Mesendoderm (in vitro differentiated cells): ENCODE results near the gene OR6K2.

Source experiments
- DNase-seq: peaks from one replicate; pipeline ENCODE4 v3.0.0; 2013
- H2AK5ac ChIP-seq: 2 replicates; pipeline ENCODE4 v1.6.1; 2013; ENCODE audit warnings: low read length, inconsistent platforms
- H2BK120ac ChIP-seq: 2 replicates; pipeline ENCODE4 v1.6.1; 2013; ENCODE audit warnings: low read depth, mild to moderate bottlenecking, low read length, moderate library complexity, mixed read lengths
- H2BK15ac ChIP-seq: replicated peaks from 2 replicates; pipeline ENCODE4 v1.6.1; 2013; ENCODE audit warnings: low read depth, mild to moderate bottlenecking, moderate library complexity
- H2BK5ac ChIP-seq: 2 replicates; pipeline ENCODE4 v1.6.1; 2013; ENCODE audit warnings: low read length, inconsistent platforms
- H3K18ac ChIP-seq: 2 replicates; pipeline ENCODE4 v1.6.1; 2013; ENCODE audit warnings: mild to moderate bottlenecking, low read length, mixed read lengths
- H3K23ac ChIP-seq: one replicate; pipeline ENCODE4 v1.6.1; 2013; ENCODE audit warnings: low read length
- H3K27ac ChIP-seq: 2 replicates; pipeline ENCODE4 v1.5.1; 2013; ENCODE audit warnings: low read depth, mild to moderate bottlenecking, inconsistent platforms, low read length, moderate library complexity
- H3K27me3 ChIP-seq: 2 replicates; pipeline ENCODE4 v1.6.1; 2013; ENCODE audit warnings: low read length, control low read depth, mild to moderate bottlenecking, inconsistent platforms; ENCODE audit not compliant: insufficient read depth, poor library complexity
- H3K36me3 ChIP-seq: 2 replicates; pipeline ENCODE4 v1.6.1; 2013; ENCODE audit warnings: low read length, inconsistent platforms; ENCODE audit not compliant: control insufficient read depth, insufficient read depth
- H3K4ac ChIP-seq: one replicate; pipeline ENCODE4 v1.6.1; 2013; ENCODE audit warnings: low read depth, mild to moderate bottlenecking, low read length, moderate library complexity
- H3K4me1 ChIP-seq: 2 replicates; pipeline ENCODE4 v1.6.1; 2013; ENCODE audit warnings: low read depth, low read length, inconsistent platforms; ENCODE audit not compliant: control insufficient read depth
- H3K4me2 ChIP-seq: 2 replicates; pipeline ENCODE4 v1.6.1; 2013; ENCODE audit warnings: low read length
- H3K4me3 ChIP-seq: 2 replicates; pipeline ENCODE4 v1.5.1; 2013; ENCODE audit warnings: mild to moderate bottlenecking, low read length
- H3K56ac ChIP-seq: one replicate; pipeline ENCODE4 v1.6.1; 2013; ENCODE audit warnings: low read length
- H3K79me1 ChIP-seq: 2 replicates; pipeline ENCODE4 v1.6.1; 2013; ENCODE audit warnings: low read length, inconsistent platforms
- H3K79me2 ChIP-seq: 2 replicates; pipeline ENCODE4 v1.6.1; 2013; ENCODE audit warnings: mild to moderate bottlenecking, low read length; ENCODE audit not compliant: control insufficient read depth, insufficient read depth
- H3K9ac ChIP-seq: 2 replicates; pipeline ENCODE4 v1.6.1; 2013; ENCODE audit warnings: low read length, inconsistent platforms
- H4K5ac ChIP-seq: one replicate; pipeline ENCODE4 v1.6.1; 2013; ENCODE audit warnings: low read length
- H4K8ac ChIP-seq: one replicate; pipeline ENCODE4 v1.6.1; 2013; ENCODE audit warnings: low read depth, mild to moderate bottlenecking, control low read depth, low read length, moderate library complexity
- WGBS: extraction: QIAGEN DNeasy Blood & Tissue Kit; methylation state at CpG from one replicate; pipeline ENCODE4 v1.1.7; 2013; ENCODE audit warnings: low lambda C conversion rate, missing lambda C conversion rate; ENCODE audit not compliant: insufficient coverage; ENCODE audit errors: extremely low coverage; 5-methylcytosine and 5-hydroxymethylcytosine counted together

OR6K2 gene

DNA sequence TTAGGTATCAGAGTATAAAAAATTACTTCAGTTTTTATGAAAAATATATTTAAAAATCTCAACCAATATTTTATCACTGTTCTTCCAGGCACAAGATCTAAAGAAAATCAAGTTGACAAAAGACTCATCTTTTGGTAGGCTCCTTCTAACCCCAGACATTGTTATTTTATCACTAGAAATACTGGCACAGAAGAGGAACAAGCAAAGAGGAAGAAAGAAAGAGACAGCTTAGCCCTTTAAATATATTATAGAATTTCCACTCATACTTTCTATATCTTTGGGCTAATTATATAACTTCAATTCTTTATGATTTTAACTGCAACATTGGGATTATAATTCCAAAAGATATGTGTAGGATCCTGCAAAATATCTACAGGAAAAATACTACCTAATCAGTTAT lies 46.4 kb downstream of the OR6K2 start:
- H3K9ac ChIP-seq = no peak overlapping the region
- no peak overlapping the region for H4K5ac ChIP-seq
- H2BK15ac ChIP-seq = no peak overlapping the region
- H3K18ac ChIP-seq = no peak overlapping the region
- H3K27ac ChIP-seq = no peak overlapping the region
- no peaks in the 10 kb centered on the region for H3K27me3 ChIP-seq
- no peak overlapping the region for H3K4me3 ChIP-seq
- no peak overlapping the region for H3K4ac ChIP-seq
- no peak overlapping the region for H2BK120ac ChIP-seq
- DNase-seq = no peak
- no peak overlapping the region for H3K4me2 ChIP-seq
- H3K4me1 ChIP-seq = no peaks in the 10 kb centered on the region
- H3K79me2 ChIP-seq = no peaks in the 10 kb centered on the region
- H4K8ac ChIP-seq = no peak overlapping the region
- no peaks in the 10 kb centered on the region for H3K36me3 ChIP-seq
- H2AK5ac ChIP-seq = no peak overlapping the region
- no peak overlapping the region for H3K23ac ChIP-seq
- no peak overlapping the region for H2BK5ac ChIP-seq
- no peak overlapping the region for H3K56ac ChIP-seq
- H3K79me1 ChIP-seq = no peaks in the 10 kb centered on the region

DNA sequence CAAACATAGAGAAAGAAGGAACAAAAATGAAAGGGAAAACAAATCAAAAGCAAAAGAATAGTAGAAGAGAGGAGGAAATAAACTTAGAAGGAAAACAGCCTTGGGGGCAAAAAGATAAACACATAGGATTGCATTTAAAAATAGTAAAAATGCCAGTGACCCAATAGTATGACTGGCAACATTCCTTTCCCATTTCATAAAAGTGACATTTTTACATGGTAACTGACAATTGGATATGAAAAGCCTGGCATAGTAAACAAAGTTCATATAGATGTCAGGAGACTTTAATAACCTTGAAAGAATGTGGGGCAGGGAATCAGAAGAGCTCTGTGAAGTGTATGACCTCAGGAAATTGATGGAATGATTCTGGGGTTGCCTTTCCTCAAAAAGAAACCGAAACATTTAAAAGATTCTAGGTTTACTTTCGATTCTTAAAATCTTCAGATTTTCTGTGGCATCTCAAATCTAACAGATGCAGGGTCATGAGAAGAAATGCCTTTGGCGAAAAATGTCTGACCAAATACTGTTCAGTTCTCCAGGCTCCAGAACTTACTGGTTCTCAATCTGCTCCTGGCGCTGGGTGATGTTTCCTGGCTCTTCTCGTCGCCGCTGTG lies 47.6 kb downstream of the OR6K2 start:
- no peak for DNase-seq
- H3K4me2 ChIP-seq = no peak overlapping the region
- H4K8ac ChIP-seq = no peak overlapping the region
- no CpG with 5 or more reads among the region's 7 CpGs for WGBS
- no peak overlapping the region for H3K56ac ChIP-seq
- no peak overlapping the region for H2BK120ac ChIP-seq
- no peak overlapping the region for H3K4me3 ChIP-seq
- no peak overlapping the region for H2BK15ac ChIP-seq
- no peak overlapping the region for H4K5ac ChIP-seq
- no peak overlapping the region for H2BK5ac ChIP-seq
- H3K79me1 ChIP-seq = no peaks in the 10 kb centered on the region
- no peak overlapping the region for H3K27ac ChIP-seq
- H3K18ac ChIP-seq = no peak overlapping the region
- no peaks in the 10 kb centered on the region for H3K79me2 ChIP-seq
- no peak overlapping the region for H3K23ac ChIP-seq
- H3K4ac ChIP-seq = no peak overlapping the region
- no peaks in the 10 kb centered on the region for H3K4me1 ChIP-seq
- no peak overlapping the region for H2AK5ac ChIP-seq
- no peaks in the 10 kb centered on the region for H3K36me3 ChIP-seq
- no peaks in the 10 kb centered on the region for H3K27me3 ChIP-seq
- H3K9ac ChIP-seq = no peak overlapping the region
